GM04504 (cell line): ENCODE data around the gene AHRR.
"Not testable (repeated sequence)": the region's sequence is repeated elsewhere in the genome, so short reads cannot be mapped to it uniquely, and the experiment has no call there.

Source experiments
- DNase-seq: peaks from one replicate; pipeline ENCODE4 v3.0.0-alpha.2; 2012; ENCODE audit warnings: low read depth

The AHRR gene

GRCh38 chr5:367358-368130 lies 46.0 kb downstream of the AHRR start:
- no peak for DNase-seq

- peak; percentile 75 for DNase-seq
Observed at GRCh38 chr5:368183-369084, 46.9 kb downstream of the AHRR start.

- DNase-seq, result no peak
Observed at GRCh38 chr5:369151-369868, 47.8 kb downstream of the AHRR start.

- DNase-seq, result not testable (repeated sequence)
Observed at GRCh38 chr5:369869-370236, 48.3 kb downstream of the AHRR start.

- no peak for DNase-seq
Observed at GRCh38 chr5:370311-370958, 48.9 kb downstream of the AHRR start.

- no peak for DNase-seq
Observed at GRCh38 chr5:370959-371810, 49.7 kb downstream of the AHRR start.

GRCh38 chr5:371811-372555 lies 50.5 kb downstream of the AHRR start:
- DNase-seq, result no peak

- no peak for DNase-seq
Observed at GRCh38 chr5:372556-372995, 51.1 kb downstream of the AHRR start.

- no peak for DNase-seq
Observed at GRCh38 chr5:372996-373709, 51.6 kb downstream of the AHRR start.

- no peak for DNase-seq
Observed at GRCh38 chr5:373710-374602, 52.4 kb downstream of the AHRR start.

GRCh38 chr5:374631-375335 lies 53.3 kb downstream of the AHRR start:
- no peak for DNase-seq

GRCh38 chr5:375336-375920 lies 53.9 kb downstream of the AHRR start:
- DNase-seq, result no peak

- no peak for DNase-seq
Observed at GRCh38 chr5:375921-376798, 54.6 kb downstream of the AHRR start.

- DNase-seq, result no peak
Observed at GRCh38 chr5:376799-377325, 55.3 kb downstream of the AHRR start.

GRCh38 chr5:377326-377981 lies 55.9 kb downstream of the AHRR start:
- no peak for DNase-seq
